HFFc6 (cell line): Measurements from ENCODE around the gene SLC22A16. TPM values are rescaled to one million over a fixed set of nuclear protein-coding genes. Genes with fewer than 3 reads are reported as not detected.

Source experiments
- DNase-seq: peaks from one replicate; pipeline ENCODE4 v3.0.0-alpha.2; 2018
- H3K27ac Mint-ChIP-seq: 2 replicates; pipeline ENCODE4 v1.8.0; 2020; ENCODE audit warnings: mild to moderate bottlenecking, mixed read lengths
- H3K27me3 Mint-ChIP-seq: 2 replicates; pipeline ENCODE4 v1.8.0; 2021; ENCODE audit warnings: mild to moderate bottlenecking, moderate library complexity, mixed read lengths; ENCODE audit not compliant: insufficient read depth
- H3K36me3 Mint-ChIP-seq: 2 replicates; pipeline ENCODE4 v1.8.0; 2021; ENCODE audit warnings: low read depth, mixed read lengths
- H3K4me1 Mint-ChIP-seq: 2 replicates; pipeline ENCODE4 v1.8.0; 2020; ENCODE audit warnings: low read depth, mixed read lengths
- H3K4me3 Mint-ChIP-seq: 2 replicates; pipeline ENCODE4 v1.8.0; 2020; ENCODE audit warnings: mild to moderate bottlenecking, moderate library complexity, mixed read lengths
- H3K9me3 Mint-ChIP-seq: 2 replicates; pipeline ENCODE4 v1.8.0; 2020; ENCODE audit warnings: mild to moderate bottlenecking, mixed read lengths
- total RNA-seq, 6 experiments: library from RNA; stranded (reverse); fragmentation: NEBNext Ultra II Directional; extraction: Animal tissue kit (Norgen Biotek cat#: 25700); gene quantifications; 2 replicates in 1 of 6; 3 replicates in 5 of 6; pipeline ENCODE4 v1.2.3, GENCODE V29; 2021
- TF ChIP-seq, protein P1 (sequence below): fragments of 200-600 bp; sonication (generic); IDR thresholded peaks from 2 replicates; pipeline ENCODE4 v1.5.0; 2021; ENCODE audit warnings: antibody characterized with exemption, mild to moderate bottlenecking

Gene SLC22A16
- total RNA-seq, 6 experiments from 2014 or later: not detected

DNA sequence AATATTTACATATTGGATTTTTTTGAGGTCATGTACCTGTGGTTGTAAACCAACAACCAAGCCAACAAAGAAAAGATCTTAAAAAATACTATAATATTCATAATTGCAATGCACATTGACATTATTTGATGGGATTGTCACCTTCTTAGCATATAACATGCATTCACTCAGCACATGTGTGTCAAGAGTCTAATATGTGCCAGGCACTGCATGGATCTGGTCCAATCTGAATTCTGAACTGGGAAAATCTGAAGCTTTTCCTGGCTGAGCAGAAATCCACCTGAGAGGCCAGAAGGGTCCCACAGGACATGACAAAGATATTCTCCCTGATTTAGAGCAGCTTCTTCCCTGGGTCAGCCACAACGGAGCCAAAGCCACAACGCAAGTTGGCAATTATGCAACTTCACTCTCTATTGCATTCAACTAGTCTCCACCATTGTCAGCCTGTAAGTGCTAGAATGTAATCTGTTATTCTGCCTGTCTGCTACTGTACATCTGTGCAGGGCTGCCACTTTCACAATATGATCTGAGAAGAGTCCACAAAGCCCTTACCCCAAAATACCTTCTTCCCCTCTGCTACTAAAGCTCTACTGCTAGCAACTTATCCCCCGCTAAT lies 44.0 kb downstream of the SLC22A16 start:
- no peaks in the 10 kb centered on the region for H3K9me3 Mint-ChIP-seq
- H3K36me3 Mint-ChIP-seq: no peaks in the 10 kb centered on the region

DNA sequence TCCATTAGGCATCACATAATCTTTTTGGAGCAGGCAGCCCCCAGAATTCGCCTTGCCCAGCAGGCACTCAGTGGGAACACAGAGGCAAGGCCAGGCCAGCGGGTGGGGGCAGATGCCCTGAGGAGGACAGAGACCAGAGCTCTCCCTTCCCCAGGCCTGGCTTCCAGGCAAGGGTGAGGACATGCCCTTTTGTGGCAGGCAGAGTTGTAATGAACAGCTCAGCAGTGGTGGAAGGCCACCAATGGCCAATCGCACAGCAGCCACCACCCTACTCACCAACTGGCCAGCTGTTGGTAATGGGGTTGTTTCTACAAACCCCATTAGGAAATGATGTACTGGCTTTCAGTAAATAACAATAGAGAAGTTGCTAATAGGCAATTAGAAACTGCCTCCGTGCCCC lies 45.7 kb downstream of the SLC22A16 start:
- no peak overlapping the region for H3K27ac Mint-ChIP-seq
- H3K27me3 Mint-ChIP-seq: peaks cover 36% of the 10 kb centered on the region
- no peaks in the 10 kb centered on the region for H3K36me3 Mint-ChIP-seq
- TF ChIP-seq, protein P1, sequence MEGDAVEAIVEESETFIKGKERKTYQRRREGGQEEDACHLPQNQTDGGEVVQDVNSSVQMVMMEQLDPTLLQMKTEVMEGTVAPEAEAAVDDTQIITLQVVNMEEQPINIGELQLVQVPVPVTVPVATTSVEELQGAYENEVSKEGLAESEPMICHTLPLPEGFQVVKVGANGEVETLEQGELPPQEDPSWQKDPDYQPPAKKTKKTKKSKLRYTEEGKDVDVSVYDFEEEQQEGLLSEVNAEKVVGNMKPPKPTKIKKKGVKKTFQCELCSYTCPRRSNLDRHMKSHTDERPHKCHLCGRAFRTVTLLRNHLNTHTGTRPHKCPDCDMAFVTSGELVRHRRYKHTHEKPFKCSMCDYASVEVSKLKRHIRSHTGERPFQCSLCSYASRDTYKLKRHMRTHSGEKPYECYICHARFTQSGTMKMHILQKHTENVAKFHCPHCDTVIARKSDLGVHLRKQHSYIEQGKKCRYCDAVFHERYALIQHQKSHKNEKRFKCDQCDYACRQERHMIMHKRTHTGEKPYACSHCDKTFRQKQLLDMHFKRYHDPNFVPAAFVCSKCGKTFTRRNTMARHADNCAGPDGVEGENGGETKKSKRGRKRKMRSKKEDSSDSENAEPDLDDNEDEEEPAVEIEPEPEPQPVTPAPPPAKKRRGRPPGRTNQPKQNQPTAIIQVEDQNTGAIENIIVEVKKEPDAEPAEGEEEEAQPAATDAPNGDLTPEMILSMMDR: no peak
- no peak overlapping the region for H3K4me3 Mint-ChIP-seq
- DNase-seq: no peak
- no peaks in the 10 kb centered on the region for H3K9me3 Mint-ChIP-seq
- no peaks in the 10 kb centered on the region for H3K4me1 Mint-ChIP-seq

More for the DNA sequence above, 44.0 kb downstream of the SLC22A16 start:
- Mint-ChIP-seq H3K4me1 (no peaks in the 10 kb centered on the region), H3K27me3 (peaks cover 33% of the 10 kb centered on the region), H3K27ac (no peak overlapping the region), H3K4me3 (no peak overlapping the region)
- DNase-seq: no peak
- TF ChIP-seq, protein P1: no peak

DNA sequence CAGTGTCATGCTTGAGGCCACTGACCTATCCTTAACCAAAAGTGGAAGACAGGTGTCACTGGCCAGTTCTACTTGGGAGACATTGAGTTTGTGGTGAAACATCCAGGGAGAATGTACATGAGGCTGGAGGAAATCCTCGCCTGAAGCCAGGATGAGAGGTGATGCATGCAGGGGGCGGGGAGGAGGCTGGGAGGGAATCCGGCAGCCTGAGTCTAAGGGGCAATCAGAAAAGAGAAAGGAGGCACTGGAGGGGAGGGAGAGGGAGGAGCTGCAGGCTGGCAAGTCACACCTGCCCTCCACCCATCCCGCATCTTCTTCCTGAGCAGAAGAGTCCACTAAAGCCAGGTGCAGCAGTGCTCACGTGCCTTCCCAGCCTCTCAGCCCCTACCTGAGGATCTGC lies 46.2 kb downstream of the SLC22A16 start:
- no peak for DNase-seq
- Mint-ChIP-seq H3K4me3 (no peak overlapping the region), H3K36me3 (no peaks in the 10 kb centered on the region), H3K27me3 (peaks cover 34% of the 10 kb centered on the region), H3K9me3 (no peaks in the 10 kb centered on the region), H3K27ac (no peak overlapping the region), H3K4me1 (no peaks in the 10 kb centered on the region)
- TF ChIP-seq, protein P1: no peak

DNA sequence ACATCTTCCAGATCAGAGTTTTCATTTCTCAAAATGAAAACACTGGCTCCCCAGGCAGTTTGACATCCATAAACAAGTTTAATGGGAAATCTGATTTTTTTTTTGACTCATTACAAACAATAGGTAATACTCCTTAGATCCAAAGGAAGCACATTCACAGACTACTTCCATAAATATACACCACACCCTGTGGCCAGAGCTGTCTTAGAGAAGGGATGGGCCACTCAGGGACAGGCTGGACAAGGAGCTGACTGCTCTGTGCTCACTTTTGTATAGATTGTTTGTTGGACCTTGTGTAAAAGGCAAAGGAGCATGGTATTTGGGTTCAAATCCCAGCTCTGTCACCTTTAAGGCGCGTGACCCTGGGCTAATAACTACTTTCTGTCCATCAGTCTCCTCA lies 48.3 kb downstream of the SLC22A16 start:
- Mint-ChIP-seq H3K27ac (no peak overlapping the region), H3K9me3 (no peaks in the 10 kb centered on the region), H3K4me3 (no peak overlapping the region), H3K36me3 (no peaks in the 10 kb centered on the region), H3K4me1 (no peaks in the 10 kb centered on the region), H3K27me3 (peaks cover 40% of the 10 kb centered on the region)
- no peak for DNase-seq
- TF ChIP-seq, protein P1: no peak

DNA sequence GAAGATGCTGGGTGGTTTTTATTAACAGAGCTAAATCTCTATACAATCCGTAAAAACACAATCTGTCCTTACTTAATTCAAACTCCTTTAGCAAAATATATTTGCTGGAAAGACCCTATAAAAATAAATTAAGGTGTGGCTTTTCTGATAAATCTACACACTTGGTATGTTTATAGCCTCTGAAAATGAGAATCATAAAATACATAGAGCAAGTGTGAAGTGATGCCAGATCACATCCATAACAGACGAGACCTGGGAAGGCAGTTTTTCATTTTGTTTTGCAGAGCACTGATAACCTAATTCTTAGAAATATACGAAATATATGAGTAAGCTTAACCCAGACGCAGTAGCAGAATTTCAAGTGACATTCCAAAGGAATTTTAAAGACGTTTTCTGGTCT lies 50.6 kb downstream of the SLC22A16 start:
- peaks cover 45% of the 10 kb centered on the region for H3K27me3 Mint-ChIP-seq
- TF ChIP-seq, protein P1: no peak
- H3K36me3 Mint-ChIP-seq: 0 out of 2 replicates have a peak, but pooled peaks cover 3% of the 10 kb centered on the region
- H3K27ac Mint-ChIP-seq: no peak overlapping the region
- H3K4me1 Mint-ChIP-seq: no peaks in the 10 kb centered on the region
- H3K4me3 Mint-ChIP-seq: no peak overlapping the region
- no peak for DNase-seq
- peaks cover 6% of the 10 kb centered on the region; the same call in 1 of the 2 replicates for H3K9me3 Mint-ChIP-seq
